Activated naive CD4-positive, alpha-beta T cell treated with anti-CD3 and anti-CD28 coated beads for 36 hours (primary cell): ENCODE results near the gene SCEL. TPM values are rescaled to one million over a fixed set of nuclear protein-coding genes. Genes with fewer than 3 reads are reported as not detected.

Experiments used
- CTCF ChIA-PET: fragments of 350-600 bp; sonication (Branson Sonifier 250); formaldehyde crosslinking; loops from one replicate; lab custom pipeline; 2021; ENCODE audit warnings: antibody characterized with exemption; lab: Charles Lee
- DNase-seq: peaks from one replicate; pipeline ENCODE4 v3.0.0-alpha.2; 2020
- H3K27ac Mint-ChIP-seq: one replicate; pipeline ENCODE4 v1.8.0; 2021; ENCODE audit warnings: mild to moderate bottlenecking, mixed read lengths
- H3K27me3 Mint-ChIP-seq: one replicate; pipeline ENCODE4 v1.8.0; 2021; ENCODE audit warnings: low read depth, mixed read lengths
- H3K36me3 Mint-ChIP-seq: one replicate; pipeline ENCODE4 v1.8.0; 2021; ENCODE audit warnings: low read depth, mixed read lengths
- H3K4me1 Mint-ChIP-seq: one replicate; pipeline ENCODE4 v1.8.0; 2021; ENCODE audit warnings: low read depth, mixed read lengths
- H3K4me3 Mint-ChIP-seq: one replicate; pipeline ENCODE4 v1.8.0; 2021; ENCODE audit warnings: mild to moderate bottlenecking, moderate library complexity, mixed read lengths
- H3K9me3 Mint-ChIP-seq: one replicate; pipeline ENCODE4 v1.8.0; 2021; ENCODE audit warnings: mixed read lengths
- intact Hi-C: fragments of 100-400 bp; cut with micrococcal nuclease; formaldehyde crosslinking; loops from one replicate; pipeline ENCODE4 v1.15.1; 2023
- total RNA-seq, 2 experiments: library from RNA; stranded (reverse); gene quantifications; one replicate each; pipeline ENCODE4 v1.2.3, GENCODE V29; 2021

SCEL gene
- total RNA-seq, 2 experiments from 2014 or later, result not detected

DNA sequence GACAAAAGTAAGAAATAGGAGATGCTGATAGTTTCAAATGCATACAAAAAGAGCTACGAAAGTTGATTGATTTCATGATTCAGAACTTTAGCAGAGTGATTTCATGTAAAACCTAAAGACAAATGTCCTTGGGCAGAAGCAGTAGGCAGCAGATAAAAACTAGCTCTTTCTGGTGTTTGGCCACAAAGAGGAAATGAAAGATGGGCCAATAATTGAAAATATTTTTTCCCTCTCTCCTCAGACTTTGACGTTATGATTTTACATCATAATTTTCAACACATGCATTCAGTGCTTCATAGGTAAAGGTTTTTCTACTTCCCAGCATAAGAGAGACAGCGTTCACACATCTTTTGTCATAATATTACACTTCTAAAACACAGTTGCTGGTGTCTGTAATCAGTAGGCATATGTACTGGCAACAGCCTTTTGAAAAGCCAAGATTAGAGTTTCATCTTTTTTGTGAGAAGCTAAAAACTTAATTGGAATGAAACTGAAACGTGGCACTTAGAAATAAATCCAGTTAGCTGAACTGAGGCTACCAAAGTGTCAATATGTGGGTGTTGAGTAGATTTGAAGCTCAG, 9.3 kb downstream of the SCEL start:
- Mint-ChIP-seq H3K36me3 (no peaks in the 10 kb centered on the region), H3K27ac (no peak overlapping the region), H3K9me3 (no peaks in the 10 kb centered on the region), H3K4me1 (no peaks in the 10 kb centered on the region), H3K4me3 (no peak overlapping the region), H3K27me3 (peaks cover 9% of the 10 kb centered on the region)
- CTCF ChIA-PET, result interaction anchor here (1.1 kb wide), 1 partner anchor 9 kb away, joined by 5 read pairs; no protein-coding TSS in a partner anchor
- no peak for DNase-seq
- intact Hi-C loops, result no loop called here

GRCh38 chr13:77545626-77546412, 10.3 kb downstream of the SCEL start:
- Mint-ChIP-seq H3K4me3 (no peak overlapping the region), H3K4me1 (no peaks in the 10 kb centered on the region), H3K36me3 (no peaks in the 10 kb centered on the region), H3K9me3 (no peaks in the 10 kb centered on the region), H3K27ac (no peak overlapping the region), H3K27me3 (peaks cover 5% of the 10 kb centered on the region)
- intact Hi-C loops, result no loop called here
- CTCF ChIA-PET, result interaction anchor here (1.1 kb wide), 1 partner anchor 8 kb away, joined by 5 read pairs; no protein-coding TSS in a partner anchor
- DNase-seq, result no peak

GRCh38 chr13:77548095-77548494, 12.6 kb downstream of the SCEL start:
- Mint-ChIP-seq H3K9me3 (no peaks in the 10 kb centered on the region), H3K4me3 (no peak overlapping the region), H3K27ac (no peak overlapping the region), H3K36me3 (no peaks in the 10 kb centered on the region), H3K4me1 (no peaks in the 10 kb centered on the region), H3K27me3 (peaks cover 4% of the 10 kb centered on the region)
- DNase-seq, result no peak
- intact Hi-C loops, result no loop called here
- CTCF ChIA-PET, result interaction anchor here (0.6 kb wide), 1 partner anchor 45 kb away, joined by 4 read pairs; no protein-coding TSS in a partner anchor

DNA sequence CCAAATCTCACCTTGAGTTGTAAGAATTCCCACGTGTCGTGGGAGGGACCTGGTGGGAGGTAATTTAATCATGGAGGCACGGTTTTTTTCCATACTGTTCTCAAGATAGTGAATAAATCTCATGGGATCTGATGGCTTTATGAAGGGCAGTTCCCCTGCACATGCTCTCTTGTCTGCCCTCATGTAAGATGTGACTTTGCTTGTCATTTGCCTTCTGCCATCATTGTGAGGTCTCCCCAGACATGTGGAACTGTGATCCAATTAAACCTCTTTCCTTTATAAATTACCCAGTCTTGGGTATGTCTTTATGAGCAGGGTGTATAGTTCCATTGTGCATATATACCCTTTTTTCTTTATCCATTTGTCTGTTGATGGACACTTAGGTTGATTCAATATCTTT, 13.1 kb downstream of the SCEL start:
- H3K9me3 Mint-ChIP-seq, result no peaks in the 10 kb centered on the region
- no peak overlapping the region for H3K4me3 Mint-ChIP-seq
- DNase-seq, result no peak
- H3K27ac Mint-ChIP-seq, result no peak overlapping the region
- no peaks in the 10 kb centered on the region for H3K4me1 Mint-ChIP-seq
- peaks cover 2% of the 10 kb centered on the region for H3K27me3 Mint-ChIP-seq
- H3K36me3 Mint-ChIP-seq, result no peaks in the 10 kb centered on the region
- intact Hi-C loops, result no loop called here
- CTCF ChIA-PET, result no interaction called here

DNA sequence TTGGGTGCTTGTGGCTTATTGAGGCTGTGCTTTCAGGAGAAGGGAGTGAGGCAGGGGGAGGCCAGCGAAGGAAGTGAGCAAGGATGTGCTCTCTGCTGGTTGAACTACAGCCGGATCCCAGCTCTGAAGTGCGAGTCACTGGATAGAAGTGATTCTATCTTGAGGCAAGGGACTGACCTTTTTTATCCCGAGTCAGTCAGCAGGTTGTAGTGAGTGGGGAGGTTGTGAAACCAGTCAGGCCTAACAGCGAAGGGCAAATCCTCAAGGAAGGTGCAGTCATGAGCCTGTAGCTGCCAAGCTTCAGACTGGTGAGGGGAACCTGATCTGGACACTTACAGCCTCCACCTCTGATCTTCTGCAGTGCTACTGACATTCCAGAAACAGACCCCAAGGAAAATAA, 18.6 kb downstream of the SCEL start:
- H3K27ac Mint-ChIP-seq, result no peak overlapping the region
- H3K4me3 Mint-ChIP-seq, result no peak overlapping the region
- H3K9me3 Mint-ChIP-seq, result no peaks in the 10 kb centered on the region
- H3K27me3 Mint-ChIP-seq, result peaks cover 3% of the 10 kb centered on the region
- DNase-seq, result no peak
- H3K36me3 Mint-ChIP-seq, result no peaks in the 10 kb centered on the region
- peaks cover 12% of the 10 kb centered on the region for H3K4me1 Mint-ChIP-seq
- CTCF ChIA-PET, result interaction anchor here (1.3 to 2.0 kb wide), 2 partner anchors 9 to 10 kb away, joined by 5 read pairs; no protein-coding TSS in a partner anchor
- intact Hi-C loops, result no loop called here

DNA sequence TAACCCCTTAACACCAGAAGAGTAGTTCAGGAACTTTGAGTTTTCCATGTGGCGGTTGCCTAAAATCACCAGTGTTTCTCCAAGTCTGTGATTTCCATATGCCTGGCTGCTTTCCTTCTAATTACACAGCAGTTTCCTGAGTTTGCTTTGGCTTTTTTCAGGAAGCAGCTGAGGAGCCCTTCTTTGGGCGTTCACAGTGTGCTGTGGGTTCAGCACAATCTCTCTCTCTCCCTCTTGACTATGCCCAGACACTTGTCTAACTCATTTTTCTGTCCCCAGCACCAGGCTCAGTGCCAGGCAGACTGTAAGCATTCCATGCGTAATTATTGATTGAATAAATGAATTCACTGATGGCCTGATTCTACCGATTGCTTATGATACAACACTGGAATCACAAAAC, 19.7 kb downstream of the SCEL start:
- intact Hi-C loops, result loop anchor here (5.0 kb wide), 2 partner anchors 228 to 528 kb away; partner anchors contain the start of genes FBXL3 and MYCBP2
- Mint-ChIP-seq H3K36me3 (no peaks in the 10 kb centered on the region), H3K9me3 (no peaks in the 10 kb centered on the region), H3K4me3 (no peak overlapping the region), H3K4me1 (peaks cover 20% of the 10 kb centered on the region), H3K27me3 (peaks cover 3% of the 10 kb centered on the region), H3K27ac (no peak overlapping the region)
- CTCF ChIA-PET, result no interaction called here
- no peak for DNase-seq

GRCh38 chr13:77558016-77558415, 22.5 kb downstream of the SCEL start:
- H3K27ac Mint-ChIP-seq, result no peak overlapping the region
- H3K9me3 Mint-ChIP-seq, result no peaks in the 10 kb centered on the region
- DNase-seq, result no peak
- H3K27me3 Mint-ChIP-seq, result peaks cover 3% of the 10 kb centered on the region
- CTCF ChIA-PET, result interaction anchor here (1.9 kb wide), 1 partner anchor 65 kb away, joined by 5 read pairs; no protein-coding TSS in a partner anchor
- H3K36me3 Mint-ChIP-seq, result no peaks in the 10 kb centered on the region
- H3K4me1 Mint-ChIP-seq, result peaks cover 20% of the 10 kb centered on the region
- no peak overlapping the region for H3K4me3 Mint-ChIP-seq
- intact Hi-C loops, result loop anchor here (5.0 kb wide), 2 partner anchors 231 to 531 kb away; partner anchors contain the start of genes FBXL3 and MYCBP2

GRCh38 chr13:77563111-77563510, 27.6 kb downstream of the SCEL start:
- CTCF ChIA-PET, result interaction anchor here (3.0 kb wide), 1 partner anchor 70 kb away, joined by 23 read pairs; no protein-coding TSS in a partner anchor
- Mint-ChIP-seq H3K4me1 (peaks cover 17% of the 10 kb centered on the region), H3K27me3 (no peaks in the 10 kb centered on the region), H3K36me3 (no peaks in the 10 kb centered on the region), H3K27ac (no peak overlapping the region), H3K9me3 (no peaks in the 10 kb centered on the region), H3K4me3 (no peak overlapping the region)
- DNase-seq, result no peak
- intact Hi-C loops, result loop anchor here (10.0 kb wide), 1 partner anchor 378 kb away; no protein-coding TSS in a partner anchor

DNA sequence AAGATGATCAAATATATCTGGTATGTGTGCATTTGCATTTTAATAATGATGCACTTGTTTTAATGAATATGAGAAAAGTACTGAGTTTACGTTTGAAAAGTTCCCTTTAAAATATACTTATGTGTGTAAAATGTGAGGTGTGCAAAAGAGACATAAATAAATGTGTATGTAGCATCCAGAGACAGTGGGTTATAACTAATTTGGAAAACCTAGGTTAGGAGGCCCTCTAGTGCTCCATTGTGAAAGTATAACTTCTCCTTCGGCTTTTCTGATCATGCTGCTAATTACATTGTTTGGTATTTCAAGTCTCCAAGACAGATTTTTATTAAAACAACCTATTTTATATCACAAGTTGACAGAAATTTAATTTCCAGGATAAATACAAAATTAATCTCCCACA, 30.1 kb downstream of the SCEL start:
- intact Hi-C loops, result loop anchor here (1.0 to 10.0 kb wide), 4 partner anchors 49 to 381 kb away; no protein-coding TSS in a partner anchor
- no peak for DNase-seq
- Mint-ChIP-seq H3K9me3 (no peaks in the 10 kb centered on the region), H3K27me3 (no peaks in the 10 kb centered on the region), H3K36me3 (no peaks in the 10 kb centered on the region), H3K4me3 (no peak overlapping the region), H3K27ac (no peak overlapping the region), H3K4me1 (no peaks in the 10 kb centered on the region)
- CTCF ChIA-PET, result interaction anchor here (0.7 to 3.0 kb wide), 7 partner anchors 34 to 467 kb away, joined by 3 to 23 read pairs (median 4); no protein-coding TSS in a partner anchor

DNA sequence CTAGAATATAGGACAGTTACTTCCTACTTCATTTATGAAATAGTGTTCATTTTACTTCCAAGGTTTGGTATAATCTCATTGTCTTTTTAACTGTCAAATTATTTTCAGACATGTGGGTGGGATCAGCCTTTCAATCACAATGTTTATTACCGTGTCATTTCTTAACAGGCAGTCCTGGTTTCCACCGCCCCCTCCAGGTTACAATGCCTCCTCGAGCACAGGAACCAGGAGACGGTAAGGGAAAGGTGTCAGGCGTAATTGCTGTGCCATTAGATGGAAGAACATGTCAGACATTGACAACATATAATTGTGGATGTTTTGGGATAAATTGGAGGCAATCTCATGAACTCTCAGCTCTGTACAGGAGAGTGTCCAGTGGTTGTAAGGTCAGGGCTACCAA, 36.5 kb downstream of the SCEL start:
- H3K36me3 Mint-ChIP-seq, result no peaks in the 10 kb centered on the region
- DNase-seq, result no peak
- no peaks in the 10 kb centered on the region for H3K9me3 Mint-ChIP-seq
- intact Hi-C loops, result no loop called here
- H3K4me1 Mint-ChIP-seq, result no peaks in the 10 kb centered on the region
- CTCF ChIA-PET, result no interaction called here
- peaks cover 15% of the 10 kb centered on the region for H3K27me3 Mint-ChIP-seq
- peak overlapping the region; percentile 50 for H3K27ac Mint-ChIP-seq
- H3K4me3 Mint-ChIP-seq, result no peak overlapping the region

GRCh38 chr13:77574096-77574495, 38.6 kb downstream of the SCEL start:
- intact Hi-C loops, result no loop called here
- no peak for DNase-seq
- Mint-ChIP-seq H3K9me3 (no peaks in the 10 kb centered on the region), H3K27ac (no peak overlapping the region), H3K36me3 (no peaks in the 10 kb centered on the region), H3K4me1 (no peaks in the 10 kb centered on the region), H3K4me3 (no peak overlapping the region), H3K27me3 (peaks cover 31% of the 10 kb centered on the region)
- CTCF ChIA-PET, result interaction anchor here (1.2 kb wide), 1 partner anchor 9 kb away, joined by 3 read pairs; no protein-coding TSS in a partner anchor

GRCh38 chr13:77579959-77580358, 44.5 kb downstream of the SCEL start:
- Mint-ChIP-seq H3K9me3 (no peaks in the 10 kb centered on the region), H3K27ac (no peak overlapping the region)
- CTCF ChIA-PET, result no interaction called here

More at GRCh38 chr13:77579959-77580358, 44.5 kb downstream of the SCEL start:
- DNase-seq, result no peak
- no peak overlapping the region for H3K4me3 Mint-ChIP-seq
- intact Hi-C loops, result no loop called here
- no peaks in the 10 kb centered on the region for H3K4me1 Mint-ChIP-seq
- H3K36me3 Mint-ChIP-seq, result no peaks in the 10 kb centered on the region
- H3K27me3 Mint-ChIP-seq, result peaks cover 27% of the 10 kb centered on the region
